Measurements from ENCODE around the gene PTPRR.
A peak's percentile ranks its signal among the peaks of the same experiment; 100 is the strongest.

Gene PTPRR

GRCh38 chr12:70605976-70606375, 314.6 kb downstream of the PTPRR start:
- no peak for DNase-seq (ENCODE audit: low read depth)

GRCh38 chr12:70604662-70605061, 315.9 kb downstream of the PTPRR start:
- DNase-seq (ENCODE audit: low read depth), result no peak

DNA sequence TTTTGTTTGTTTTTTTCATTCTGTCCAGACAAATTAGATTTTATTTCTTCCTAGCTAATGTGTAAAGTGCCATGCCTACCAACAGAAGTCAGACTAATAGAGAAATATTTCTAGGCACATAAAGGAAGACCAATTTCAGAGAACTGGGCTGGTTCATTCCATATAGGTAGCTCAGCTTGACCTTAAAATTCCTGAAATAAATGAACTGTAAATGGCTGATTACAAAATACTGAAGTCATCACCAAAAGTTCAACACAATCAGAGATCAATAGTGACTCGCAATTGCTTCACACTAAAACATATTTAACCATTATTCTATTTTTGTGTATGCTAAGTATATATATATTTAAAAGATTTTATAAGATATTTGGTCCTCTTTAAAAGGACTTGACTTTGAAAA, 317.5 kb downstream of the PTPRR start:
- DNase-seq (ENCODE audit: low read depth), result no peak

GRCh38 chr12:70598467-70599193, 321.9 kb downstream of the PTPRR start:
- DNase-seq (ENCODE audit: low read depth), result no peak

GRCh38 chr12:70592664-70593063, 327.9 kb downstream of the PTPRR start:
- DNase-seq (ENCODE audit: low read depth), result no peak

GRCh38 chr12:70590549-70591226, 329.9 kb downstream of the PTPRR start:
- DNase-seq (ENCODE audit: low read depth), result no peak

- DNase-seq (ENCODE audit: low read depth), result peak; percentile 29
Measured at GRCh38 chr12:70590051-70590450, 330.5 kb downstream of the PTPRR start.

All from stimulated activated CD8-positive, alpha-beta memory T cell treated with anti-CD3 and anti-CD28 coated beads, Interleukin-12 subunit alpha, Interleukin-12 subunit beta, amount 100 ng/mL, for 1 hour (primary cell).